GM12872 (cell line): Measurements from ENCODE around the gene TIGAR.

Experiments
- TF ChIP-seq, protein P1 (sequence below): IDR thresholded peaks from 3 replicates; pipeline ENCODE4 v1.5.1; 2011; ENCODE audit warnings: low read depth, mild to moderate bottlenecking, low read length, moderate library complexity; ENCODE audit not compliant: insufficient read depth

Gene TIGAR, protein sequence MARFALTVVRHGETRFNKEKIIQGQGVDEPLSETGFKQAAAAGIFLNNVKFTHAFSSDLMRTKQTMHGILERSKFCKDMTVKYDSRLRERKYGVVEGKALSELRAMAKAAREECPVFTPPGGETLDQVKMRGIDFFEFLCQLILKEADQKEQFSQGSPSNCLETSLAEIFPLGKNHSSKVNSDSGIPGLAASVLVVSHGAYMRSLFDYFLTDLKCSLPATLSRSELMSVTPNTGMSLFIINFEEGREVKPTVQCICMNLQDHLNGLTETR

DNA sequence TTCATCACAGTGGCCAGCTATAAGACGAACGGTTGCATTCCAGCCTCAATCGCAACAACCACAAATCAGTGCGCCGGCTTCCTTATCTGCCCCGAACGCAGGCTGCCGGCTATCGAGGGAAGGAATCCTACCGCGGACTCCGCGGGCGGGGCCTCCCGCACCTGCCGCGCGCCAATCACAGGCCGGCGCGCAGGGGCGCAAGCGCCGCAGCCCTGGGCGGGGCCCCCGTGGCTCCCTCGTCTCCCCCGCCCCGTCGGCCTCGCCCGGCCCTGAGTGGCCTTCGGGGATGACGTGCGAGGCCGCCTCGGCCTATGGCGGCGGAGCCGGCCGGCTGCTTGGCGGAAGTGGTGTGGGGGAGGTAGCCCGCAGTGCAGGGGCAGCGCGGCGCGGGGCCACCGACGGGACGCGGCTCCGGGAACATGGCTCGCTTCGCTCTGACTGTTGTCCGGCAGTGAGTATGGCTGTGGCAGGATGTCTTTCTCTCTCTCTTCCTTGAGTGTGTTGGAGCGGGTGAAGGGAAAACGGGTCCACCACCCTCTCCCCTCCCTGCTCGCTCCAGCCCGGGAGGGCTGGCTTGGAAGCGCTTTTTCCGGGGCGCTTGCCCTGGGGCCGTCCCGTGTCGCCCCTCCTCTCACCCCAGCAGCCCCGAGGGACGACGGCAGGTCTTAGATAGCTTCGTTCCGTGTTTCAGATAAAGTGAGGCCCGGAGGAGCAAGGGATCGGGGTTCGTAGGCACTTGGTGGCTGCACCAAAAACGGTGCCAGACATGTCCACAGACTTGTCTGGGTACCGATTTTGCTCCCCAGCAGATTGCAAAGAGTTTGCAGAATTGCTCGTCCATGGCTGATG is at the start of gene TIGAR:
Gene TIGAR (plus strand): TSS at position 361 of the 849 bp plus-strand sequence. CDS start 59 bp downstream, at position 420.
- TF ChIP-seq, protein P1, sequence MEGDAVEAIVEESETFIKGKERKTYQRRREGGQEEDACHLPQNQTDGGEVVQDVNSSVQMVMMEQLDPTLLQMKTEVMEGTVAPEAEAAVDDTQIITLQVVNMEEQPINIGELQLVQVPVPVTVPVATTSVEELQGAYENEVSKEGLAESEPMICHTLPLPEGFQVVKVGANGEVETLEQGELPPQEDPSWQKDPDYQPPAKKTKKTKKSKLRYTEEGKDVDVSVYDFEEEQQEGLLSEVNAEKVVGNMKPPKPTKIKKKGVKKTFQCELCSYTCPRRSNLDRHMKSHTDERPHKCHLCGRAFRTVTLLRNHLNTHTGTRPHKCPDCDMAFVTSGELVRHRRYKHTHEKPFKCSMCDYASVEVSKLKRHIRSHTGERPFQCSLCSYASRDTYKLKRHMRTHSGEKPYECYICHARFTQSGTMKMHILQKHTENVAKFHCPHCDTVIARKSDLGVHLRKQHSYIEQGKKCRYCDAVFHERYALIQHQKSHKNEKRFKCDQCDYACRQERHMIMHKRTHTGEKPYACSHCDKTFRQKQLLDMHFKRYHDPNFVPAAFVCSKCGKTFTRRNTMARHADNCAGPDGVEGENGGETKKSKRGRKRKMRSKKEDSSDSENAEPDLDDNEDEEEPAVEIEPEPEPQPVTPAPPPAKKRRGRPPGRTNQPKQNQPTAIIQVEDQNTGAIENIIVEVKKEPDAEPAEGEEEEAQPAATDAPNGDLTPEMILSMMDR, result no peak

DNA sequence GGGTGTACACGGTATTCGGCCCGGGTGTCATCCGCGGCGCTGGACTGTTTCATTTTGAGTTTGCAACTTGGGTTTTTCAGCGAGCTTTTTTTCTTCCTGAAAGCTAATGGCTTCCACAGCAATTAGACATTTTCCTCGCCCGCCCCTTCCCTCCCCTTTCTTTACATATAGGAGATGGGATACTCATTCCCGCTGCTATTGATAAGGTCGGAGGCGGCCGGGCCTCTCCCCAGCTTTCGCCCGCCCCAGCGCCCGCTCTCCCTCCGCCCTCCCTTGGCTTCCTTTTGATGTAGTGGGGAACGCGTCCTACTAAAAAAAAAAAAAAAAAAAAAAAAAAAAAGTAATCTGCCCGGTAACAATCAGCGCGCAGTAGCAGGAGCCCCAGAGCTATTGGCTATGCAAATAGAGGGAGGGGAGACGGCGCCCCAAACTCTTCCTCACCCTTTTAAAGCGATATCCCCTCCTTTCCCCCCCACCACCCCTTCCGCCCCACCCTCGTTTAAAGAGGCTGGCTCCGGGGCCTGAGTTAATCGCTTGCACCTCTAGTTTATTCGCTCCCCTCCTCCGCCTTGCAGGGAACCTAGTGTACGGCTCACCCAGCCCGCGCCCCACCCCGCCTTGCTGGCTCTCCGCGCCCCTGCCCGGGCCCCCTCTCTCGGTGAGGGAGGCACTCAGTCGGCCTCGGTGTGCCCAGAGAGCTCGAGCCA is 49.1 kb upstream of the TIGAR start:
- TF ChIP-seq, protein P1, result no peak

DNA sequence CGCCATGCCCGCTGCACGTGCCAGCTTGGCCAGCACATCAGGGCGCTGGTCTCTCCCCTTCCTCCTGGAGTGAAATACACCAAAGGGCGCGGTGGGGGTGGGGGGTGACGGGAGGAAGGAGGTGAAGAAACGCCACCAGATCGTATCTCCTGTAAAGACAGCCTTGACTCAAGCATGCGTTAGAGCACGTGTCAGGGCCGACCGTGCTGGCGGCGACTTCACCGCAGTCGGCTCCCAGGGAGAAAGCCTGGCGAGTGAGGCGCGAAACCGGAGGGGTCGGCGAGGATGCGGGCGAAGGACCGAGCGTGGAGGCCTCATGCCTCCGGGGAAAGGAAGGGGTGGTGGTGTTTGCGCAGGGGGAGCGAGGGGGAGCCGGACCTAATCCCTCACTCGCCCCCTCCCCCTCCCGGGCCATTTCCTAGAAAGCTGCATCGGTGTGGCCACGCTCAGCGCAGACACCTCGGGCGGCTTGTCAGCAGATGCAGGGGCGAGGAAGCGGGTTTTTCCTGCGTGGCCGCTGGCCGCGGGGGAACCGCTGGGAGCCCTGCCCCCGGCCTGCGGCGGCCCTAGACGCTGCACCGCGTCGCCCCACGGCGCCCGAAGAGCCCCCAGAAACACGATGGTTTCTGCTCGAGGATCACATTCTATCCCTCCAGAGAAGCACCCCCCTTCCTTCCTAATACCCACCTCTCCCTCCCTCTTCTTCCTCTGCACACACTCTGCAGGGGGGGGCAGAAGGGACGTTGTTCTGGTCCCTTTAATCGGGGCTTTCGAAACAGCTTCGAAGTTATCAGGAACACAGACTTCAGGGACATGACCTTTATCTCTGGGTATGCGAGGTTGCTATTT is 48.4 kb upstream of the TIGAR start:
- TF ChIP-seq, protein P1, result no peak

DNA sequence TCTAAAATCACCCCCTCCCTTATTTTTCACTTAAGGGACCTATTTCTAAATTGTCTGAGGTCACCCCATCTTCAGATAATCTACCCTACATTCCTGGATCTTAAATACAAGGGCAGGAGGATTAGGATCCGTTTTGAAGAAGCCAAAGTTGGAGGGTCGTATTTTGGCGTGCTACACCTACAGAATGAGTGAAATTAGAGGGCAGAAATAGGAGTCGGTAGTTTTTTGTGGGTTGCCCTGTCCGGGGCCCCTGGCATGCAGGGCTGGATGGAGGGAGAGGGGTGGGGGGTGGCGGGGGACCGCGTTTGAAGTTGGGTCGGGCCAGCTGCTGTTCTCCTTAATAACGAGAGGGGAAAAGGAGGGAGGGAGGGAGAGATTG is 47.8 kb upstream of the TIGAR start:
- TF ChIP-seq, protein P1, result no peak

DNA sequence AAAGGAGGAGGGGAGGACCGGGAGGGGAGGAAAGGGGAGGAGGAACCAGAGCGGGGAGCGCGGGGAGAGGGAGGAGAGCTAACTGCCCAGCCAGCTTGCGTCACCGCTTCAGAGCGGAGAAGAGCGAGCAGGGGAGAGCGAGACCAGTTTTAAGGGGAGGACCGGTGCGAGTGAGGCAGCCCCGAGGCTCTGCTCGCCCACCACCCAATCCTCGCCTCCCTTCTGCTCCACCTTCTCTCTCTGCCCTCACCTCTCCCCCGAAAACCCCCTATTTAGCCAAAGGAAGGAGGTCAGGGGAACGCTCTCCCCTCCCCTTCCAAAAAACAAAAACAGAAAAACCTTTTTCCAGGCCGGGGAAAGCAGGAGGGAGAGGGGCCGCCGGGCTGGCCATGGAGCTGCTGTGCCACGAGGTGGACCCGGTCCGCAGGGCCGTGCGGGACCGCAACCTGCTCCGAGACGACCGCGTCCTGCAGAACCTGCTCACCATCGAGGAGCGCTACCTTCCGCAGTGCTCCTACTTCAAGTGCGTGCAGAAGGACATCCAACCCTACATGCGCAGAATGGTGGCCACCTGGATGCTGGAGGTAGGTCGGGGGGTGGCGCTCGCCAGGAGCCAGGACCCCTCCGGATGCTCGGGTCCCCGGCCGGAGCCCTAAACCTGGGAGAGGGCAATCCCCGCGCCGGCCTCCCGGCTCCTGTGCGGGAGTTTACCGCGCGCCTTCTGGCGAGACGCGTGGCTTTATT is 47.2 kb upstream of the TIGAR start, which contains the start of gene CCND2:
Gene CCND2 (plus strand): TSS at position 111 of the 744 bp plus-strand sequence. CDS start 279 bp downstream, at position 390.
- TF ChIP-seq, protein P1, result no peak

DNA sequence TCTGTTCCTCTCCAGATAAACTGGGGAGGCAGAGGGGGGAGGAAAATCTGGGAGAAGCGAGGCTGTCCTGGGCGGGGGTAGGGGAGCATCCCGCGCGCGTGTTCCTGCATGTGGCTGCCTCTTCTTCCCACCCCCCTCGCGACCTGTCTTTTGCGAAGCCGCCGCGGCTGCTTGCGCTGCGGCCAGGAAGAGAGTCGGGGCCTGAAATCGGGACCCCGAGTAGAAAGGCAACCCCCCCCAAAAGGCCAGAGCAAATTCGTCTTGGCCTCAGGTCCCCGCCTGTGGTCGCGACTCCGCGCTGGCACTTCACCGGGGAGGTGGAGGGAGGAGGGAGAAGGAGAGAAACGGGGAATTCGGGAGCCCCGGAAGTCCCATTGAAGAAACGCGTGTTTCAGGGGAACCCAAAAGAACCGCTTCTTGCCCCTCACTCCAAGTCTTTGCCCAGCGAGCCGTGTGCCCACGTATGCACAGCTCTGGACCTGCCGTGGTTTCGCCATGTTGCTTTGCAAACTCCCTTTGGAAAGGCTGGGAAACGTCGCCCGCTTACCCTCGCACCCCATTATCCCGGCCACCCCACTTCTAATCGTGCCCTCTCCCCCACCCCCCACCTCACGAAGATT is 46.5 kb upstream of the TIGAR start:
- TF ChIP-seq, protein P1, result no peak
